Esophagus squamous epithelium (tissue), 4 donors: Measurements from ENCODE around the gene PTAFR. TPM values are rescaled to one million over a fixed set of nuclear protein-coding genes. Genes with fewer than 3 reads are reported as not detected.

Source experiments
- small RNA-seq, 4 donors: library from RNA; depleted of rRNA; stranded (forward); fragments of <200 nt; gene quantifications; one replicate each; pipeline ENCODE3, GENCODE V24; 2016
- total RNA-seq, 4 donors: library from RNA; depleted of rRNA; stranded (reverse); fragments of >200 nt; gene quantifications; one replicate each; pipeline ENCODE4 v1.1.0, GENCODE V29; 2016

PTAFR gene
- total RNA-seq, 4 donors from 2014 or later = 2.7 to 12.8 (median 8.9) TPM

Small RNA genes within 50 kb of the gene (small RNA-seq; reads per million reads assigned to genes)
- gene RNU6-176P = 0 reads per million in 4 donors

Other genes starting within 250 kb of the PTAFR start
- 1 to 10 TPM in 2 of 4 donors, under 1 TPM in 2; 0.76 to 6.3 (median 1.9) TPM for gene SMPDL3B, start 241.7 kb downstream of the PTAFR start, total RNA-seq
- 1 to 10 TPM; 2.9 to 6.2 (median 4.3) TPM for gene XKR8, start 216.7 kb downstream of the PTAFR start, total RNA-seq
- gene EYA3, start 88.1 kb downstream of the PTAFR start, total RNA-seq = 10 to 100 TPM; 13.8 to 21.9 (median 15.8) TPM
- 10 to 100 TPM; 27.4 to 55.1 (median 48.9) TPM for gene DNAJC8, start 56.3 kb upstream of the PTAFR start, total RNA-seq
- gene ATP5IF1, start 59.4 kb upstream of the PTAFR start, total RNA-seq = 100 to 1,000 TPM; 142 to 284 (median 180) TPM
- gene SESN2, start 82.8 kb upstream of the PTAFR start, total RNA-seq = 10 to 100 TPM in 2 of 4 donors, 1 to 10 TPM in 2; 7.8 to 20.6 (median 9.3) TPM
- gene MED18, start 152.3 kb upstream of the PTAFR start, total RNA-seq = 10 to 100 TPM; 10.7 to 18.8 (median 15.6) TPM
- 10 to 100 TPM; 33.4 to 41.0 (median 36.3) TPM for gene PHACTR4, start 193.1 kb upstream of the PTAFR start, total RNA-seq